ENCODE results near the gene VASP. TPM values are rescaled to one million over a fixed set of nuclear protein-coding genes. Genes with fewer than 3 reads are reported as not detected.
A peak's percentile ranks its signal among the peaks of the same experiment; 100 is the strongest.

Gene VASP
- total and polyA plus RNA-seq, 9 of the 15 experiments (the other 6 are each of a cell fraction or from before 2014, with no cell fraction given), result 16.7 to 261 (median 112) TPM

GRCh38 chr19:45492627-45493470, 14.4 kb upstream of the VASP start (continued):
- TF ChIP-seq, protein P1, sequence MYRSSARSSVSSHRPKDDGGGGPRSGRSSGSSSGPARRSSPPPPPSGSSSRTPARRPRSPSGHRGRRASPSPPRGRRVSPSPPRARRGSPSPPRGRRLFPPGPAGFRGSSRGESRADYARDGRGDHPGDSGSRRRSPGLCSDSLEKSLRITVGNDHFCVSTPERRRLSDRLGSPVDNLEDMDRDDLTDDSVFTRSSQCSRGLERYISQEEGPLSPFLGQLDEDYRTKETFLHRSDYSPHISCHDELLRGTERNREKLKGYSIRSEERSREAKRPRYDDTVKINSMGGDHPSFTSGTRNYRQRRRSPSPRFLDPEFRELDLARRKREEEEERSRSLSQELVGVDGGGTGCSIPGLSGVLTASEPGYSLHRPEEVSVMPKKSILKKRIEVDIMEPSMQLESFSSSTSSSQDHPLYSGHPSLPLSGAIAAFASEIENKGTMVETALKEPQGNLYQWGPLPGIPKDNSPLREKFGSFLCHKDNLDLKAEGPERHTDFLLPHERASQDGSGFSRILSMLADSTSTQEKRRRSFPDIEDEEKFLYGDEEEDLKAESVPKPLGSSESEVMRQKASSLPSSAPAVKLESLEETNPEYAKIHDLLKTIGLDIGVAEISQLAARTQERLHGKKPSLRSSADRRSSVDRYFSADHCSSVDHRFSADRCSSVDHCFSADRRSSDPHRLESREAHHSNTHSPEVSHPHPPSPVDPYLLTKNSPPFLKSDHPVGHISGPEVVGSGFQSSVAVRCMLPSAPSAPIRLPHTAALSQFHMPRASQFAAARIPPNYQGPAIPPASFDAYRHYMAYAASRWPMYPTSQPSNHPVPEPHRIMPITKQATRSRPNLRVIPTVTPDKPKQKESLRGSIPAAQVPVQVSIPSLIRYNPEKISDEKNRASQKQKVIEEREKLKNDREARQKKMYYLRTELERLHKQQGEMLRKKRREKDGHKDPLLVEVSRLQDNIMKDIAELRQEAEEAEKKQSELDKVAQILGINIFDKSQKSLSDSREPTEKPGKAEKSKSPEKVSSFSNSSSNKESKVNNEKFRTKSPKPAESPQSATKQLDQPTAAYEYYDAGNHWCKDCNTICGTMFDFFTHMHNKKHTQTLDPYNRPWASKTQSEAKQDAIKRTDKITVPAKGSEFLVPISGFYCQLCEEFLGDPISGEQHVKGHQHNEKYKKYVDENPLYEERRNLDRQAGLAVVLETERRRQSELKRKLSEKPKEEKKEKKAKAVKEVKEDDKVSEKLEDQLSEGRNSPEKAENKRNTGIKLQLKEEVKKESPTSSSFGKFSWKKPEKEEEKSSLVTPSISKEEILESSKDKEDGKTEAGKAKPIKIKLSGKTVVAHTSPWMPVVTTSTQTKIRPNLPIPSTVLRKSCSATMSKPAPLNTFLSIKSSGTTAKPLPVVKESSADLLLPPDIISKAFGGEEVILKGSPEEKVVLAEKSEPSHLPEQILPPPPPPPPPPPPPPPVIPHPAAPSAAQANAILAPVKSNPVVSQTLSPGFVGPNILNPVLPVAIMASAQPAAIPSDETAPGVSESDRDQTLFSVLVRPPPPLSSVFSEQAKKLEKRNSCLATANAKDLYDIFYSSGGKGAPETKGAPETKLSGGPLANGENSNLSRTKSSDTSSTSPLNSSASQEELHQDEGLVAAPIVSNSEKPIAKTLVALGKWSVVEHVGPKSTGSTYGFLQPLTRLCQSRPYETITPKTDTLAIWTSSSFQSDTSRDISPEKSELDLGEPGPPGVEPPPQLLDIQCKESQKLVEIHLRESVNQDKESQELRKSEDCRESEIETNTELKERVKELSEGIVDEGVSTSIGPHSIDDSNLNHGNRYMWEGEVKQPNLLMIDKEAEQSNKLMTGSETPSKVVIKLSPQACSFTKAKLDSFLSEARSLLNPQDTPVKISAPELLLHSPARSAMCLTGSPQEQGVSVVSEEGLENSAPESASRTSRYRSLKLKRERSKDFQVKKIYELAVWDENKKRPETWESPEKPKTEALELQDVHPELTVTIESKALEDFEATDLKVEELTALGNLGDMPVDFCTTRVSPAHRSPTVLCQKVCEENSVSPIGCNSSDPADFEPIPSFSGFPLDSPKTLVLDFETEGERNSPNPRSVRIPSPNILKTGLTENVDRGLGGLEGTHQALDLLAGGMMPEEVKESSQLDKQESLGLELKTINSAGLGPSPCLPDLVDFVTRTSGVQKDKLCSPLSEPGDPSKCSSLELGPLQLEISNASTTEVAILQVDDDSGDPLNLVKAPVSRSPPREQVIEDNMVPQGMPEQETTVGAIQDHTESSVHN (IDR thresholded peaks at IDR 0.05; ENCODE audit: borderline replicate concordance in 1 of 2, low read depth in 1 of 2), result no peak
- TF ChIP-seq CTBP1 (IDR thresholded peaks at IDR 0.05; ENCODE audit: borderline replicate concordance), result peak; percentile 17; the same call in 1 of the 2 replicates
- TF ChIP-seq IRF2 (CRISPR knock-in tag; IDR thresholded peaks at IDR 0.05), result no peak
- no peak for TF ChIP-seq CGGBP1 (CRISPR knock-in tag; IDR thresholded peaks at IDR 0.05)
- no peak for TF ChIP-seq ZKSCAN8 (CRISPR knock-in tag; IDR thresholded peaks at IDR 0.05)
- no peak for TF ChIP-seq BCOR (IDR thresholded peaks at IDR 0.05)
- 0 out of 2 replicates have a peak, but pooled peaks have one; percentile 77 for TF ChIP-seq DNMT1 (IDR thresholded peaks at IDR 0.05)
- no peak for TF ChIP-seq HDGF (IDR thresholded peaks at IDR 0.05)
- no peak for TF ChIP-seq MXI1 (IDR thresholded peaks at IDR 0.05; ENCODE audit: low read depth, low read length)
- TF ChIP-seq ZFP1 (CRISPR knock-in tag; IDR thresholded peaks at IDR 0.05), result no peak
- TF ChIP-seq PTTG1 (tag; IDR thresholded peaks at IDR 0.05; ENCODE audit: low read depth), result no peak
- no peak for TF ChIP-seq MBD1 (CRISPR knock-in tag; IDR thresholded peaks at IDR 0.05)

Data from K562 (cell line).